DND-41 (cell line): ENCODE results near the gene TMEM178B.

ENCODE experiments used
- ATAC-seq: fragments of 200-7000 bp; cut with Tn5 transposase; 3 replicates; pipeline ENCODE4 v1.9.1; 2021; ENCODE audit warnings: low read depth; ENCODE audit not compliant: insufficient read depth
- DNase-seq: peaks from one replicate; pipeline ENCODE4 v3.0.0-alpha.2; 2020
- H2AFZ ChIP-seq: 2 replicates; pipeline ENCODE4 v1.6.0; 2012; ENCODE audit warnings: low read depth, low read length
- H3K27ac ChIP-seq: 2 replicates; pipeline ENCODE4 v1.5.1; 2012; ENCODE audit warnings: low read length, inconsistent platforms
- H3K27me3 ChIP-seq: fragments of 200-600 bp; sonication (generic); 2 replicates; pipeline ENCODE4 v1.6.0; 2012; ENCODE audit warnings: low read length, mild to moderate bottlenecking, inconsistent platforms; ENCODE audit not compliant: insufficient read depth, poor library complexity
- H3K36me3 ChIP-seq: 2 replicates; pipeline ENCODE4 v1.5.1; 2012; ENCODE audit warnings: low read length, inconsistent platforms; ENCODE audit not compliant: insufficient read depth
- H3K4me1 ChIP-seq: 2 replicates; pipeline ENCODE4 v1.5.1; 2012; ENCODE audit warnings: mild to moderate bottlenecking, low read length; ENCODE audit not compliant: insufficient read depth
- H3K4me2 ChIP-seq: 2 replicates; pipeline ENCODE4 v1.6.0; 2012; ENCODE audit warnings: mild to moderate bottlenecking, moderate library complexity, low read length, inconsistent platforms; ENCODE audit not compliant: insufficient read depth
- H3K4me3 ChIP-seq, 2 experiments: fragments of 200-600 bp in 1 of 2; shearing (Covaris generic) in 1 of 2; 2 replicates each; pipeline ENCODE4 v1.5.1; 2012 to 2016; ENCODE audit warnings: inconsistent platforms in 2 of 2, low read length in 2 of 2, mild to moderate bottlenecking in 2 of 2, low read depth in 1 of 2, moderate library complexity in 1 of 2
- H3K79me2 ChIP-seq: 2 replicates; pipeline ENCODE4 v1.6.0; 2012; ENCODE audit warnings: low read length, inconsistent platforms; ENCODE audit not compliant: insufficient read depth
- H3K9ac ChIP-seq: 2 replicates; pipeline ENCODE4 v1.6.0; 2012; ENCODE audit warnings: low read depth, mild to moderate bottlenecking, inconsistent platforms, low read length, moderate library complexity
- H3K9me3 ChIP-seq: 2 replicates; pipeline ENCODE4 v1.5.1; 2012; ENCODE audit warnings: low read length, moderate library complexity, mild to moderate bottlenecking, inconsistent platforms; ENCODE audit not compliant: insufficient read depth, severe bottlenecking
- H4K20me1 ChIP-seq: 2 replicates; pipeline ENCODE4 v1.6.0; 2012; ENCODE audit warnings: low read length; ENCODE audit not compliant: insufficient read depth
- EZH2 ChIP-seq: IDR thresholded peaks from 3 replicates; pipeline ENCODE4 v1.6.1; 2012; ENCODE audit warnings: borderline replicate concordance, low read depth, mild to moderate bottlenecking, moderate library complexity, low read length, inconsistent platforms; ENCODE audit not compliant: severe bottlenecking
- TF ChIP-seq, protein P1 (sequence below): IDR thresholded peaks from 2 replicates; pipeline ENCODE4 v1.5.1; 2012; ENCODE audit warnings: borderline replicate concordance, low read length, moderate library complexity, mild to moderate bottlenecking; ENCODE audit not compliant: poor library complexity, severe bottlenecking; ENCODE audit errors: extremely low read depth

The TMEM178B gene

GRCh38 chr7:141386881-141387280, 313.0 kb downstream of the TMEM178B start:
- Histone ChIP-seq H3K4me2 (no peak overlapping the region), H3K27ac (no peak overlapping the region), H2AFZ (no peak overlapping the region), H3K9ac (no peak overlapping the region), H3K79me2 (no peaks in the 10 kb centered on the region), H3K4me3 (no peak overlapping the region), H3K27me3 (peaks cover 14% of the 10 kb centered on the region), H3K36me3 (no peaks in the 10 kb centered on the region), H4K20me1 (no peaks in the 10 kb centered on the region), H3K9me3 (no peaks in the 10 kb centered on the region), H3K4me1 (no peaks in the 10 kb centered on the region)
- DNase-seq: no peak
- TF ChIP-seq, protein P1, sequence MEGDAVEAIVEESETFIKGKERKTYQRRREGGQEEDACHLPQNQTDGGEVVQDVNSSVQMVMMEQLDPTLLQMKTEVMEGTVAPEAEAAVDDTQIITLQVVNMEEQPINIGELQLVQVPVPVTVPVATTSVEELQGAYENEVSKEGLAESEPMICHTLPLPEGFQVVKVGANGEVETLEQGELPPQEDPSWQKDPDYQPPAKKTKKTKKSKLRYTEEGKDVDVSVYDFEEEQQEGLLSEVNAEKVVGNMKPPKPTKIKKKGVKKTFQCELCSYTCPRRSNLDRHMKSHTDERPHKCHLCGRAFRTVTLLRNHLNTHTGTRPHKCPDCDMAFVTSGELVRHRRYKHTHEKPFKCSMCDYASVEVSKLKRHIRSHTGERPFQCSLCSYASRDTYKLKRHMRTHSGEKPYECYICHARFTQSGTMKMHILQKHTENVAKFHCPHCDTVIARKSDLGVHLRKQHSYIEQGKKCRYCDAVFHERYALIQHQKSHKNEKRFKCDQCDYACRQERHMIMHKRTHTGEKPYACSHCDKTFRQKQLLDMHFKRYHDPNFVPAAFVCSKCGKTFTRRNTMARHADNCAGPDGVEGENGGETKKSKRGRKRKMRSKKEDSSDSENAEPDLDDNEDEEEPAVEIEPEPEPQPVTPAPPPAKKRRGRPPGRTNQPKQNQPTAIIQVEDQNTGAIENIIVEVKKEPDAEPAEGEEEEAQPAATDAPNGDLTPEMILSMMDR: no peak
- TF ChIP-seq EZH2: no peak
- ATAC-seq: no peak

GRCh38 chr7:141387521-141388217, 313.8 kb downstream of the TMEM178B start:
- no peaks in the 10 kb centered on the region for H3K4me1 ChIP-seq
- no peaks in the 10 kb centered on the region for H3K79me2 ChIP-seq
- no peak for DNase-seq
- no peaks in the 10 kb centered on the region for H4K20me1 ChIP-seq
- H3K36me3 ChIP-seq: no peaks in the 10 kb centered on the region
- no peak for ATAC-seq
- H3K9ac ChIP-seq: no peak overlapping the region
- no peaks in the 10 kb centered on the region for H3K9me3 ChIP-seq
- peaks cover 15% of the 10 kb centered on the region for H3K27me3 ChIP-seq
- no peak overlapping the region for H2AFZ ChIP-seq
- no peak for TF ChIP-seq EZH2
- TF ChIP-seq, protein P1: no peak
- H3K4me2 ChIP-seq: no peak overlapping the region
- no peak overlapping the region for H3K4me3 ChIP-seq
- no peak overlapping the region for H3K27ac ChIP-seq

DNA sequence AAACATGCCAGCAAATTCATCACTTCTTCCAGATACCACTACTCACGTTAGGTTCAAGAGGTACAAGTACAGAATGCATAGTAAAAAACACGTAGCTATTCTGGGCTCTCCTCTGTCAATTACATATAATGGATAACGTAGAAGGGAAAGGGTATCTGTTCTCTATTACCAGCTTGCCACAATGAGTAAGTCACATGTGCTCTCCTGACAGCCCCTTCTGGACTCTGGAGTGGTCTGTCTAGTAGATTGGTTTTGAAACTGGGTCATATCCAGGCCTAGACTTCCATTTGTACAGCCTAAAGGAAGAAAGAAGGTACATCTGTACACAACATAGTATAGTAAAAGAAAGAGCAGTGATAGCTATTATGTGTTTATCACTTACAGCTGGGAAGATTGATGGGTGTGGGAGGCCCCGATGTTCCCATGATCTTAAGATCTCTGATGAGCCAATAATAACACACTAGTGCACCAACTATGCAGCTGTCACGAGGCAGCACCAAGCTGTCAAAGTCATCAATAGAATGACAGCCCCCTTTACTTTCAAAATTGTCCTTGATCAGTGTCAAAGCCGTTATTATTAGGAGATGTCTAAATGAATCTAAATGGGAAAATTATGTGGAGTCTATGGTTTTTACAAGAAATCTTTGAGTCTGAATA, 315.4 kb downstream of the TMEM178B start:
- TF ChIP-seq, protein P1: no peak
- no peak for TF ChIP-seq EZH2
- no peak overlapping the region for H3K27ac ChIP-seq
- no peak overlapping the region for H3K9ac ChIP-seq
- H3K4me1 ChIP-seq: no peaks in the 10 kb centered on the region
- no peak overlapping the region for H2AFZ ChIP-seq
- H3K27me3 ChIP-seq: peaks cover 15% of the 10 kb centered on the region
- no peaks in the 10 kb centered on the region for H3K9me3 ChIP-seq
- H3K79me2 ChIP-seq: no peaks in the 10 kb centered on the region
- H4K20me1 ChIP-seq: no peaks in the 10 kb centered on the region
- H3K4me2 ChIP-seq: no peak overlapping the region
- no peaks in the 10 kb centered on the region for H3K36me3 ChIP-seq
- ATAC-seq (no peak), DNase-seq (no peak)
- no peak overlapping the region for H3K4me3 ChIP-seq
